HepG2 (cell line): ENCODE data around the gene GRHPR. TPM values are rescaled to one million over a fixed set of nuclear protein-coding genes. Genes with fewer than 3 reads are reported as not detected.

Experiments used
- ATAC-seq: fragments of 200-7000 bp; cut with Tn5 transposase; 3 replicates; pipeline ENCODE4 v1.9.1; 2020; ENCODE audit warnings: mild to moderate bottlenecking, moderate library complexity
- BruUV-seq: library from RNA; stranded (reverse); fragments of 400-500 nt; replicated peaks from 2 replicates; lab custom pipeline; 2021; lab: Mats Ljungman, UMichigan
- CTCF ChIA-PET: fragments of 300-600 bp; formaldehyde crosslinking; extraction: SDS; loops from one replicate; lab custom pipeline; 2021; ENCODE audit warnings: low total read pairs, inconsistent platforms, low intra/inter-chr PET ratio; lab: Yijun Ruan, JAX
- POLR2A ChIA-PET: fragments of 350-600 bp; sonication (Branson Sonifier 250); formaldehyde crosslinking; loops from one replicate; lab custom pipeline; 2020; ENCODE audit warnings: antibody characterized with exemption, inconsistent platforms; lab: Yijun Ruan, JAX
- DNase-seq: peaks from one replicate; pipeline ENCODE4 v3.0.0-alpha.2; 2015; ENCODE audit warnings: low spot score
- FAIRE-seq: peaks from 3 replicates; lab custom pipeline; 2011; peaks lifted over from hg19 to GRCh38; lab: Jason Lieb, UNC
- H2AFZ ChIP-seq: one replicate; pipeline ENCODE4 v1.6.1; 2011; ENCODE audit warnings: low read length, inconsistent platforms
- H3K27ac ChIP-seq: fragments of 300-600 bp; 3 replicates; pipeline ENCODE4 v1.8.0; 2011; ENCODE audit warnings: mixed run types, mild to moderate bottlenecking, mixed read lengths, low read length, inconsistent platforms; ENCODE audit not compliant: insufficient read depth; ENCODE audit errors: extremely low read length
- H3K27me3 ChIP-seq, 2 experiments: fragments of 200-600 bp in 1 of 2; 2 replicates in 1 of 2; 3 replicates in 1 of 2; pipeline versions ENCODE4 v1.6.0 to v1.8.0; 2011; ENCODE audit warnings: low read length in 2 of 2, mild to moderate bottlenecking in 2 of 2, moderate library complexity in 2 of 2, inconsistent platforms in 1 of 2; ENCODE audit not compliant: insufficient read depth in 2 of 2, control insufficient read depth in 1 of 2
- H3K36me3 ChIP-seq, 2 experiments: fragments of 200-600 bp in 1 of 2; replicated peaks in 1 of 2; 2 replicates in 1 of 2; 3 replicates in 1 of 2; pipeline versions ENCODE4 v1.5.1 to v1.8.0; 2011; ENCODE audit warnings: low read length in 2 of 2, inconsistent platforms in 1 of 2; ENCODE audit not compliant: insufficient read depth in 2 of 2, control insufficient read depth in 1 of 2
- H3K4me1 ChIP-seq: 2 replicates; pipeline ENCODE4 v1.5.1; 2012; ENCODE audit warnings: low read length, inconsistent platforms; ENCODE audit not compliant: insufficient read depth
- H3K4me2 ChIP-seq: 2 replicates; pipeline ENCODE4 v1.6.0; 2011; ENCODE audit warnings: low read depth, low read length, inconsistent platforms
- H3K4me3 ChIP-seq, 3 experiments: fragments of 200-600 bp in 1 of 3; sonication (generic), shearing (Covaris generic) in 1 of 3; replicated peaks in 1 of 3; 2 replicates each; pipeline ENCODE4 v1.5.1; 2011 to 2016; ENCODE audit warnings: low read length in 3 of 3, inconsistent platforms in 2 of 3, low read depth in 2 of 3, mild to moderate bottlenecking in 2 of 3, control low read depth in 1 of 3, mixed read lengths in 1 of 3; ENCODE audit not compliant: insufficient read depth in 1 of 3
- H3K79me2 ChIP-seq: one replicate; pipeline ENCODE4 v1.6.1; 2011; ENCODE audit warnings: low read length, inconsistent platforms; ENCODE audit not compliant: insufficient read depth
- H3K9ac ChIP-seq: 2 replicates; pipeline ENCODE4 v1.6.0; 2011; ENCODE audit warnings: mild to moderate bottlenecking, low read depth, low read length, inconsistent platforms; ENCODE audit not compliant: insufficient read depth
- H3K9me3 ChIP-seq: 2 replicates; pipeline ENCODE4 v1.5.1; 2012; ENCODE audit warnings: mild to moderate bottlenecking, low read length
- H4K20me1 ChIP-seq: 2 replicates; pipeline ENCODE4 v1.6.0; 2011; ENCODE audit warnings: inconsistent platforms, mild to moderate bottlenecking, low read length, moderate library complexity; ENCODE audit not compliant: insufficient read depth
- BCLAF1 ChIP-seq: fragments of 450-650 bp; IDR thresholded peaks from 2 replicates; pipeline ENCODE4 v1.6.1; 2017; ENCODE audit warnings: mild to moderate bottlenecking
- CREM ChIP-seq, 2 experiments: sonication (generic) in 1 of 2; formaldehyde crosslinking in 1 of 2; IDR thresholded peaks; 2 replicates each; pipeline versions ENCODE4 v1.4.0 to v1.6.1; 2016 to 2020; ENCODE audit warnings: antibody characterized with exemption in 1 of 2, mild to moderate bottlenecking in 1 of 2, missing genetic modification reagents in 1 of 2
- GZF1 ChIP-seq: sonication (generic); formaldehyde crosslinking; IDR thresholded peaks from 2 replicates; pipeline ENCODE4 v1.5.1; 2020; ENCODE audit warnings: mild to moderate bottlenecking, missing genetic modification reagents
- MAFF ChIP-seq: IDR thresholded peaks from 2 replicates; pipeline ENCODE4 v1.6.1; 2011; ENCODE audit warnings: low read depth, low read length, improper control_type of control experiment
- MZF1 ChIP-seq: sonication (generic); formaldehyde crosslinking; IDR thresholded peaks from 2 replicates; pipeline ENCODE4 v1.8.1; 2023; ENCODE audit warnings: mild to moderate bottlenecking, missing genetic modification reagents, borderline replicate concordance
- NR1H2 ChIP-seq: sonication (generic); formaldehyde crosslinking; IDR thresholded peaks from 2 replicates; pipeline ENCODE4 v1.8.1; 2022; ENCODE audit warnings: low read depth, missing genetic modification reagents, borderline replicate concordance
- ONECUT2 ChIP-seq: sonication (generic); formaldehyde crosslinking; IDR thresholded peaks from 2 replicates; pipeline ENCODE4 v1.4.0; 2020; ENCODE audit warnings: missing genetic modification reagents
- PHF8 ChIP-seq: sonication (generic); formaldehyde crosslinking; IDR thresholded peaks from 2 replicates; pipeline ENCODE4 v1.5.0; 2020; ENCODE audit warnings: missing genetic modification reagents
- PITX1 ChIP-seq: sonication (generic); formaldehyde crosslinking; IDR thresholded peaks from 2 replicates; pipeline ENCODE4 v1.5.1; 2020; ENCODE audit warnings: mild to moderate bottlenecking, missing genetic modification reagents
- SMC3 ChIP-seq: IDR thresholded peaks from 2 replicates; pipeline ENCODE4 v1.6.1; 2011; ENCODE audit warnings: low read length, improper control_type of control experiment
- ZBTB8A ChIP-seq: sonication (generic); formaldehyde crosslinking; IDR thresholded peaks from 2 replicates; pipeline ENCODE4 v1.4.0; 2020; ENCODE audit warnings: mild to moderate bottlenecking, low read depth, missing genetic modification reagents, borderline replicate concordance
- ZNF34 ChIP-seq: sonication (generic); formaldehyde crosslinking; IDR thresholded peaks from 2 replicates; pipeline ENCODE4 v1.4.0; 2020; ENCODE audit warnings: mild to moderate bottlenecking, missing genetic modification reagents, borderline replicate concordance
- ZNF460 ChIP-seq: sonication (generic); formaldehyde crosslinking; IDR thresholded peaks from 2 replicates; pipeline ENCODE4 v1.5.1; 2020; ENCODE audit warnings: missing genetic modification reagents, mild to moderate bottlenecking, borderline replicate concordance
- ZNF598 ChIP-seq: sonication (generic); formaldehyde crosslinking; IDR thresholded peaks from 2 replicates; pipeline ENCODE4 v1.5.1; 2020; ENCODE audit warnings: mild to moderate bottlenecking, missing genetic modification reagents, borderline replicate concordance
- WGBS: methylation state at CpG from one replicate; pipeline ENCODE4 v1.1.6; 2017; ENCODE audit warnings: low lambda C conversion rate; 5-methylcytosine and 5-hydroxymethylcytosine counted together
- in situ Hi-C: cut with HindIII; loops from 2 replicates; pipeline ENCODE4 v1.10.0; 2017; ENCODE audit warnings: low pct_unique_long_range_greater_than_20kb; ENCODE audit not compliant: extremely low pct_ligation_motif_present
- intact Hi-C: fragments of 100-400 bp; cut with micrococcal nuclease; formaldehyde crosslinking; loops from one replicate; pipeline ENCODE4 v1.10.0; 2022; ENCODE audit not compliant: unreplicated experiment
- polyA plus RNA-seq, 8 experiments: library from polyadenylated mRNA; depleted of rRNA in 3 of 8; stranded (reverse) in 7 of 8; unstranded in 1 of 8; fragments of >200 nt; fragmentation: Illumina TruSeq in 4 of 8; extraction: Trizol in 4 of 8; gene quantifications; 2 replicates each; pipeline versions ENCODE4 v1.2.1 to v1.2.3, GENCODE V29; 2011 to 2016; ENCODE audit warnings: low read depth in 4 of 8, missing spikeins in 1 of 8, mixed read lengths in 1 of 8; ENCODE audit not compliant: insufficient read depth in 1 of 8
- total RNA-seq, 5 experiments: library from RNA; depleted of rRNA; stranded (reverse); fragments of >200 nt; fragmentation: Illumina TruSeq; extraction: Trizol; gene quantifications; 2 replicates each; pipeline ENCODE4 v1.2.3, GENCODE V29; 2016; ENCODE audit warnings: low read depth in 1 of 5

Gene GRHPR
- total and polyA plus RNA-seq, 2 of the 13 experiments (the other 11 are each of a cell fraction or from before 2014, with no cell fraction given) = 113 to 115 TPM

DNA sequence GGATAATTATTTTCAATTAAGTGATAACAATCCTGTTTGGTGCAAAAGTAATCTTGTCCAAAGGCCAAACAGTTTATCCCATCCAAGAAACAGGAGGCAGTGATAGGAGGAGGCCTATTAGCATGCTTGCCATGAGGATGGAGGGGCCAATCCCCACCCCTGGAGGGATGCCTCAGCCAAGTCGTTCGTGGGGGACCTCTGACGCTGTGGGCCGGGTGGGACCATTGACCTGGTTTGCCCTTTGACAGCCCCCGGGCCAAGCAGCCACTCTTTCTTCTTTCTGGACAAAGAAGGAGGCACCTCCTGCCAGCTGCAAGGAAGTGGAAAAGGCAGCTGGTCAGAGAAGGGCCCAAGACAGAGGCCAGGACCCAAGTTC lies 39.5 kb upstream of the GRHPR start:
- no peak overlapping the region for H3K4me3 ChIP-seq
- CTCF ChIA-PET = no interaction called here
- H3K27ac ChIP-seq = no peak overlapping the region
- H3K9me3 ChIP-seq = no peaks in the 10 kb centered on the region
- in situ Hi-C loops = no loop called here
- H3K79me2 ChIP-seq = no peaks in the 10 kb centered on the region
- H3K9ac ChIP-seq = no peak overlapping the region
- DNase-seq = no peak
- peaks cover 17% of the 10 kb centered on the region for H3K4me1 ChIP-seq
- no peak for FAIRE-seq
- no peak overlapping the region for H3K4me2 ChIP-seq
- ATAC-seq = no peak
- no peaks in the 10 kb centered on the region for H3K36me3 ChIP-seq
- H2AFZ ChIP-seq = no peak overlapping the region
- TF ChIP-seq NR1H2 (CRISPR knock-in tag) (no peak), ZBTB8A (CRISPR knock-in tag) (no peak), PITX1 (CRISPR knock-in tag) (no peak), GZF1 (CRISPR knock-in tag) (no peak)
- TF ChIP-seq, all 625 proteins: peak for 0
- no TSS peak for BruUV-seq
- WGBS = 0% methylated on average over 1 of the region's 5 CpGs
- Histone ChIP-seq H4K20me1 (no peaks in the 10 kb centered on the region), H3K27me3 (peaks cover 0 to 9% of the 10 kb centered on the region in 2 experiments; a peak in 2 of 5 replicates)
- POLR2A ChIA-PET = no interaction called here
- intact Hi-C loops = no loop called here

- Histone ChIP-seq H3K4me3 (no peak overlapping the region), H3K36me3 (no peaks in the 10 kb centered on the region), H3K9me3 (no peaks in the 10 kb centered on the region), H3K4me1 (peaks cover 17% of the 10 kb centered on the region), H3K27me3 (peaks cover 0 to 9% of the 10 kb centered on the region in 2 experiments; a peak in 2 of 5 replicates), H4K20me1 (no peaks in the 10 kb centered on the region), H3K27ac (no peak overlapping the region), H2AFZ (no peak overlapping the region), H3K79me2 (no peaks in the 10 kb centered on the region), H3K9ac (no peak overlapping the region), H3K4me2 (no peak overlapping the region)
- ATAC-seq (no peak), FAIRE-seq (no peak), DNase-seq (no peak)
- in situ Hi-C loops (no loop called here), intact Hi-C loops (no loop called here)
- POLR2A ChIA-PET = no interaction called here
- WGBS = 49% methylated on average over 6 of the region's 6 CpGs
- no TSS peak for BruUV-seq
- CTCF ChIA-PET = no interaction called here
- TF ChIP-seq PHF8 = no peak
- TF ChIP-seq ZNF34 (CRISPR knock-in tag) = no peak
- TF ChIP-seq ZNF460 (CRISPR knock-in tag) = no peak
- TF ChIP-seq MZF1 (CRISPR knock-in tag) = no peak
- TF ChIP-seq BCLAF1 = no peak
- no peak for TF ChIP-seq ZNF598 (CRISPR knock-in tag)
- TF ChIP-seq SMC3 = no peak
- no peak for TF ChIP-seq MAFF
- no peak for TF ChIP-seq ONECUT2 (CRISPR knock-in tag)
- TF ChIP-seq CREM (IDR thresholded peaks at IDR 0.05) = no peak
- TF ChIP-seq CREM (CRISPR knock-in tag; IDR thresholded peaks at IDR 0.05) = no peak
These were observed 39.1 kb upstream of the GRHPR start for GRCh38 chr9:37383393-37383792.
